NCI-H774 (cell line): ENCODE measurements around the gene ACTL6B.

Experiments used
- DNase-seq: peaks from one replicate; lab custom pipeline; 2025; lab: John Stamatoyannopoulos, UW

Gene ACTL6B

GRCh38 chr7:100599911-100600729, 56.1 kb downstream of the ACTL6B start:
- DNase-seq, result no peak

GRCh38 chr7:100598425-100598824, 57.8 kb downstream of the ACTL6B start:
- no peak for DNase-seq

GRCh38 chr7:100595188-100595587, 61.1 kb downstream of the ACTL6B start:
- no peak for DNase-seq
